Transverse colon (tissue), 4 donors: Measurements from ENCODE around the gene MSH4. TPM values are rescaled to one million over a fixed set of nuclear protein-coding genes. Genes with fewer than 3 reads are reported as not detected.

Experiments
- DNase-seq: peaks from one replicate; pipeline ENCODE4 v3.0.0-alpha.2; 2019
- H3K27ac ChIP-seq, 4 donors: fragments of 200-600 bp; sonication (generic); 2 replicates each; pipeline ENCODE4 v1.5.1; 2016 to 2018; ENCODE audit warnings: inconsistent platforms in 4 of 4
- H3K27me3 ChIP-seq: fragments of 200-600 bp; sonication (generic); 2 replicates; pipeline ENCODE4 v1.5.1; 2017; ENCODE audit warnings: inconsistent platforms
- H3K36me3 ChIP-seq, 4 donors: fragments of 200-600 bp; sonication (generic); 2 replicates each; pipeline ENCODE4 v1.5.1; 2017 to 2019; ENCODE audit warnings: inconsistent platforms in 4 of 4
- H3K4me1 ChIP-seq, 4 donors: fragments of 200-600 bp; sonication (generic); 2 replicates each; pipeline ENCODE4 v1.5.1; 2017 to 2020; ENCODE audit warnings: inconsistent platforms in 4 of 4
- H3K4me3 ChIP-seq, 4 donors: fragments of 200-600 bp; sonication (generic); 1 replicate in 1 of 4; 2 replicates in 3 of 4; pipeline versions ENCODE4 v1.5.1 to v1.6.1; 2017 to 2019; ENCODE audit warnings: inconsistent platforms in 4 of 4
- H3K9me3 ChIP-seq, 2 donors: fragments of 200-600 bp; sonication (generic); 2 replicates each; pipeline ENCODE4 v1.5.1; 2017 to 2019; ENCODE audit warnings: inconsistent platforms in 2 of 2
- EP300 ChIP-seq: sonication (generic); formaldehyde crosslinking; IDR thresholded peaks from one replicate; pipeline ENCODE4 v1.6.1; 2017; ENCODE audit warnings: antibody characterized with exemption, low read depth
- POLR2A ChIP-seq: fragments of 450-650 bp; IDR thresholded peaks from one replicate; pipeline ENCODE4 v1.6.1; 2016; ENCODE audit warnings: antibody characterized with exemption, mild to moderate bottlenecking, moderate library complexity
- POLR2AphosphoS5 ChIP-seq, 3 donors: sonication (generic); formaldehyde crosslinking; IDR thresholded peaks; one replicate each; pipeline ENCODE4 v1.6.1; 2016; ENCODE audit warnings: antibody characterized with exemption in 3 of 3
- WGBS, 2 donors: methylation state at CpG; one replicate each; pipeline ENCODE4 v1.1.5; 2018; ENCODE audit warnings: low coverage in 1 of 2; 5-methylcytosine and 5-hydroxymethylcytosine counted together
- in situ Hi-C, 4 donors: fragments of 200-750 bp; cut with MboI; loops; one replicate each; pipeline versions ENCODE4 v1.15.0 to v1.15.1; 2017; ENCODE audit warnings: low sequenced_read_pairs in 3 of 4, low pct_ligation_motif_present in 1 of 4, low pct_unique_long_range_greater_than_20kb in 1 of 4
- intact Hi-C: fragments of 100-400 bp; cut with DNase I; formaldehyde crosslinking; loops from one replicate; pipeline ENCODE4 v1.15.1; 2023; ENCODE audit warnings: low total_unique reads
- total RNA-seq, 4 donors: library from RNA; depleted of rRNA; stranded (reverse); fragments of >200 nt; gene quantifications; one replicate each; pipeline ENCODE4 v1.1.0, GENCODE V29; 2016
- TF ChIP-seq, protein P1 (sequence below), 5 experiments: fragments of 200-600 bp in 3 of 5; fragments of 450-650 bp in 2 of 5; sonication (generic) in 3 of 5; IDR thresholded peaks; 1 replicate in 2 of 5; 2 replicates in 3 of 5; pipeline ENCODE4 v1.5.1; 2016 to 2017; ENCODE audit warnings: antibody characterized with exemption in 5 of 5, inconsistent platforms in 3 of 5, mild to moderate bottlenecking in 2 of 5, moderate library complexity in 1 of 5

The MSH4 gene
- total RNA-seq, 4 donors from 2014 or later: 0.20 to 0.48 TPM; not detected in 2

DNA sequence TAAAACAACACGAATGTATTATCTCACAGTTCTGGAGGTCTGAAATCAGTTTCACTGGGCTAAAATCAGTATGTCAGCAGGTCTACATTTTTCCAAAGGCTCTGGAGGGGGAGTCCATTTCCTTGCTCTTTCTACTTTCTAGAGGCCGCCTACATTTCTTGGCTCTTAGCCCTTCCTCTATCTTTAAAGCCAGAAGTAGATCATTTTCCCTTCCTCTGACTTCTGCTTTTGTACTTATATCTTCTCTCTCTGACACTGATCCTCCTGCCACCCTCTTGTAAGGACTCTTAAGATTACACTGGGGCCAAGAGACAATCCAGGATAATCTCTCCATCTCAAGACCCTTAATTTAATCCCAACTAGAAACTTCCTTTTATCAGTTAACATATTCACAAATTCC lies 41.4 kb downstream of the MSH4 start:
- Histone ChIP-seq H3K4me3 (no peak overlapping the region), H3K27me3 (no peaks in the 10 kb centered on the region), H3K36me3 (no peaks in the 10 kb centered on the region), H3K27ac (no peak overlapping the region), H3K4me1 (no peaks in the 10 kb centered on the region), H3K9me3 (no peaks in the 10 kb centered on the region)
- no peak for DNase-seq
- in situ Hi-C loops (no loop called here), intact Hi-C loops (no loop called here)
- no peak for TF ChIP-seq EP300
- TF ChIP-seq POLR2AphosphoS5 (IDR thresholded peaks at IDR 0.05): no peak
- TF ChIP-seq POLR2A: no peak
- TF ChIP-seq, protein P1, sequence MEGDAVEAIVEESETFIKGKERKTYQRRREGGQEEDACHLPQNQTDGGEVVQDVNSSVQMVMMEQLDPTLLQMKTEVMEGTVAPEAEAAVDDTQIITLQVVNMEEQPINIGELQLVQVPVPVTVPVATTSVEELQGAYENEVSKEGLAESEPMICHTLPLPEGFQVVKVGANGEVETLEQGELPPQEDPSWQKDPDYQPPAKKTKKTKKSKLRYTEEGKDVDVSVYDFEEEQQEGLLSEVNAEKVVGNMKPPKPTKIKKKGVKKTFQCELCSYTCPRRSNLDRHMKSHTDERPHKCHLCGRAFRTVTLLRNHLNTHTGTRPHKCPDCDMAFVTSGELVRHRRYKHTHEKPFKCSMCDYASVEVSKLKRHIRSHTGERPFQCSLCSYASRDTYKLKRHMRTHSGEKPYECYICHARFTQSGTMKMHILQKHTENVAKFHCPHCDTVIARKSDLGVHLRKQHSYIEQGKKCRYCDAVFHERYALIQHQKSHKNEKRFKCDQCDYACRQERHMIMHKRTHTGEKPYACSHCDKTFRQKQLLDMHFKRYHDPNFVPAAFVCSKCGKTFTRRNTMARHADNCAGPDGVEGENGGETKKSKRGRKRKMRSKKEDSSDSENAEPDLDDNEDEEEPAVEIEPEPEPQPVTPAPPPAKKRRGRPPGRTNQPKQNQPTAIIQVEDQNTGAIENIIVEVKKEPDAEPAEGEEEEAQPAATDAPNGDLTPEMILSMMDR (IDR thresholded peaks at IDR 0.05): no peak
- WGBS, 2 donors: 71 to 86% methylated on average over 2 of the region's 2 CpGs

DNA sequence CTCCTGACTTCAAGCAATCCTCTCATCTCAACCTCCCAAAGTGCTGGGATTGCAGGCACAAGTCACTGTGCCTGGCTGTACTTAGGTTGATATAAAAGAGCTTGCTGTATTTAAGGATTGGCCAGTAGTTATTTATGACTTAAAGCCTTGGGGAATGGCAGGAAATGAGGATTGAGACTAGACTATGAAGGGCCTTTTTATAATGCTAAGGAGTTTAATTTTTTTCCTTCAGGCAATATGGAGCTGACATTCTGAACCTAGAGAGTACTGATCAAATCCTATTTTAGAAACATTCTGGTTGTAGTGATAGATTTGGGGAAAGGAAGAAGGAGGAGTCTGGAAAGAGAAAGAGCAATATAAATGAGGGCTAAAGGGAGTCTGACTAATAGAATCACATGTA lies 44.7 kb downstream of the MSH4 start:
- Histone ChIP-seq H3K4me3 (no peak overlapping the region), H3K27me3 (no peaks in the 10 kb centered on the region), H3K9me3 (no peaks in the 10 kb centered on the region), H3K36me3 (no peaks in the 10 kb centered on the region), H3K27ac (no peak overlapping the region), H3K4me1 (no peaks in the 10 kb centered on the region)
- intact Hi-C loops (no loop called here), in situ Hi-C loops (no loop called here)
- TF ChIP-seq, protein P1 (IDR thresholded peaks at IDR 0.05): no peak
- TF ChIP-seq POLR2A (no peak), EP300 (no peak), POLR2AphosphoS5 (IDR thresholded peaks at IDR 0.05) (no peak)
- no peak for DNase-seq

DNA sequence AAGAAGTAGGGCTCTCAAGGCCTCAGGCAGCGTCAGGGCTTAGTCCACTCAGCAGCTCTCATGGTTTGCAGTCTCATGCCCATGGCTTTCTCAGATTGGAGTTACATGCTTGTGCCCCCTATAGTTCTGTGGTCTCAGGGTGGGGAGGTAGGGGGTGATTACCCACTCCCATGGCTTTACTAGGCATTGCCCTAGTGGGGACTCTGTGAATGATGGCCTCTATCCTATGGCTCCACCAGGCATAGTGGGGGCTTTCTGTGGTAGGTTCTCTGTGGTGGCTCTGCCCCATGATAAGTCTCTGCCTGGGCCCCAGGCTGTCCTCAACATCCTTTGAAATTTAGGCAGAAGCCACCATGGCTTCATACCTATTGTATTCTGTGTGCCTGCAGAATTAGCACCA lies 48.9 kb downstream of the MSH4 start:
- no peaks in the 10 kb centered on the region for H3K27me3 ChIP-seq

DNA sequence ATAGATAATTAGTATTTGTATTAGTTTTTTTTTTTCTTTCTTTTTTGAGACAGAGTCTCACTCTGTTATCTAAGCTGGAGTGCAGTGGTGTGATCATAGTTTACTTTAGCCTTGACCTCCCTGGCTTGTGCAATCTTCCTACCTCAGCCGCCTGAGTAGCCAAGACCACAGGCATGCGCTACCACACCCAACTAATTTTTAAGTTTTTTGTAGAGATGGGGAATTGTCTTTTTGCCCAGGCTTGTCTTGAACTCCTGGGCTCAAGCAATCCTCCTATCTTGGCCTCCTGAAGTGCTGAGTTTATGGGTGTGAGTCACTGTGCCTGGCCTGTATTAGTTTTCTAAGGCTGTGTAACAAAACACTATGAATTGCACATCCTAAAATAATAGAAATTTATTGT lies 58.3 kb downstream of the MSH4 start:
- Histone ChIP-seq H3K27ac (no peak overlapping the region), H3K36me3 (no peaks in the 10 kb centered on the region), H3K4me3 (no peak overlapping the region), H3K9me3 (no peaks in the 10 kb centered on the region), H3K4me1 (no peaks in the 10 kb centered on the region), H3K27me3 (no peaks in the 10 kb centered on the region)
- TF ChIP-seq POLR2A (no peak), POLR2AphosphoS5 (IDR thresholded peaks at IDR 0.05) (no peak), EP300 (no peak)
- TF ChIP-seq, protein P1 (IDR thresholded peaks at IDR 0.05): no peak
- WGBS, 2 donors: 72 to 82% methylated on average over 2 of the region's 2 CpGs
- intact Hi-C loops (no loop called here), in situ Hi-C loops (no loop called here)
- no peak for DNase-seq

More for the DNA sequence above, 48.9 kb downstream of the MSH4 start:
- intact Hi-C loops (no loop called here), in situ Hi-C loops (no loop called here)
- Histone ChIP-seq H3K27ac (no peak overlapping the region), H3K4me1 (no peaks in the 10 kb centered on the region), H3K9me3 (no peaks in the 10 kb centered on the region), H3K4me3 (no peak overlapping the region), H3K36me3 (no peaks in the 10 kb centered on the region)
- TF ChIP-seq POLR2AphosphoS5 (IDR thresholded peaks at IDR 0.05) (no peak), POLR2A (no peak), EP300 (no peak)
- TF ChIP-seq, protein P1 (IDR thresholded peaks at IDR 0.05): no peak
- no peak for DNase-seq
- WGBS, 2 donors: 0% methylated on average over 1 of the region's 1 CpG
